ENCODE results near the gene NCBP2L. TPM values are rescaled to one million over a fixed set of nuclear protein-coding genes. Genes with fewer than 3 reads are reported as not detected.
A peak's percentile ranks its signal among the peaks of the same experiment; 100 is the strongest.

NCBP2L gene
- total and polyA plus RNA-seq, 3 donors from 2014 or later, result 4.5 TPM; not detected in 2

DNA sequence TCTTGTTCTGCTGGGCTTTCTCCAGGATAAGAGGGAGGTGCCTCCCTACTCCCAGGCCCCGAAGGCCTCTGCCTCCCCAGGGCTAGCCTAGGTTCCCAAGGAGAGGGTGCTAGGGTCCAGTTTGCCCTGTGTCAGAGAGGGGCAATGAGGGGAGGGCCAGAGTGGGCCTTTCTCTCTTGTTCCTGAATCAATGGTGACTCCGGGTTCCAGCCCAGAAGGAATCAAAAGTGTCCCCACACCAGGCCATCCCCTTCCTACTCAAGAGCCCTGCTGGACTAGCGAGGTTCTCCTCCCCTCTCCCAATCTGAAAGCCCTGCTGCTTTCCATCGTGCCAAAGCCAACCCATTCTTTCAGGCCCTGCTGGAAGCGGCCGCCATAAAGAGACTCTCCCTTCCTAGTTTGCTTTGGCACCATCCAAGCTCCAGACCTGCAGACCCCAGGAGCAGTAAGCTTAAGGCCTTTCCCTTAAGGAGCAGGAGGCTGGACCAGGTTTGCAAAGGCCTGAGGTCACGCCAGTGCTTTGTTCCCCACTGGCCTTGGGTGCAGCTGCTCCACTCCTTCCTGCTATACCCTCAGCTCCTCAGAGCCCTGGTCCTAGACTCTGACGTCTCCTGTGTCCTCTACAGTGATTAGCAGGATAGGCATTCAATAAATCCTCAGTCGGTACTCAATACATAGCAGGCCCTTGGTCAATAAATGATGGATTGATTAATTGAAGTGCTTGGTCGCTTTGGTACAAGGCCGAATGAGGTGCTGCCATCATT lies 12.5 kb upstream of the NCBP2L start:
- DNase-seq, result no peak
- WGBS, 2 donors, result 91 to 95% methylated on average over 7 to 11 of the region's 11 CpGs
- TF ChIP-seq POLR2A (IDR thresholded peaks at IDR 0.05), result no peak
- TF ChIP-seq, protein P1, sequence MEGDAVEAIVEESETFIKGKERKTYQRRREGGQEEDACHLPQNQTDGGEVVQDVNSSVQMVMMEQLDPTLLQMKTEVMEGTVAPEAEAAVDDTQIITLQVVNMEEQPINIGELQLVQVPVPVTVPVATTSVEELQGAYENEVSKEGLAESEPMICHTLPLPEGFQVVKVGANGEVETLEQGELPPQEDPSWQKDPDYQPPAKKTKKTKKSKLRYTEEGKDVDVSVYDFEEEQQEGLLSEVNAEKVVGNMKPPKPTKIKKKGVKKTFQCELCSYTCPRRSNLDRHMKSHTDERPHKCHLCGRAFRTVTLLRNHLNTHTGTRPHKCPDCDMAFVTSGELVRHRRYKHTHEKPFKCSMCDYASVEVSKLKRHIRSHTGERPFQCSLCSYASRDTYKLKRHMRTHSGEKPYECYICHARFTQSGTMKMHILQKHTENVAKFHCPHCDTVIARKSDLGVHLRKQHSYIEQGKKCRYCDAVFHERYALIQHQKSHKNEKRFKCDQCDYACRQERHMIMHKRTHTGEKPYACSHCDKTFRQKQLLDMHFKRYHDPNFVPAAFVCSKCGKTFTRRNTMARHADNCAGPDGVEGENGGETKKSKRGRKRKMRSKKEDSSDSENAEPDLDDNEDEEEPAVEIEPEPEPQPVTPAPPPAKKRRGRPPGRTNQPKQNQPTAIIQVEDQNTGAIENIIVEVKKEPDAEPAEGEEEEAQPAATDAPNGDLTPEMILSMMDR (IDR thresholded peaks at IDR 0.05), result no peak
- H3K27ac ChIP-seq, result no peak overlapping the region
- no peaks in the 10 kb centered on the region for H3K36me3 ChIP-seq (ENCODE audit: low read depth, missing control alignments)
- no peaks in the 10 kb centered on the region for H3K27me3 ChIP-seq
- no peaks in the 10 kb centered on the region for H3K9me3 ChIP-seq
- intact Hi-C loops (cut with DNase I; ENCODE audit: low total_unique reads), result no loop called here
- H3K4me3 ChIP-seq, result no peak overlapping the region
- no peaks in the 10 kb centered on the region for H3K4me1 ChIP-seq

DNA sequence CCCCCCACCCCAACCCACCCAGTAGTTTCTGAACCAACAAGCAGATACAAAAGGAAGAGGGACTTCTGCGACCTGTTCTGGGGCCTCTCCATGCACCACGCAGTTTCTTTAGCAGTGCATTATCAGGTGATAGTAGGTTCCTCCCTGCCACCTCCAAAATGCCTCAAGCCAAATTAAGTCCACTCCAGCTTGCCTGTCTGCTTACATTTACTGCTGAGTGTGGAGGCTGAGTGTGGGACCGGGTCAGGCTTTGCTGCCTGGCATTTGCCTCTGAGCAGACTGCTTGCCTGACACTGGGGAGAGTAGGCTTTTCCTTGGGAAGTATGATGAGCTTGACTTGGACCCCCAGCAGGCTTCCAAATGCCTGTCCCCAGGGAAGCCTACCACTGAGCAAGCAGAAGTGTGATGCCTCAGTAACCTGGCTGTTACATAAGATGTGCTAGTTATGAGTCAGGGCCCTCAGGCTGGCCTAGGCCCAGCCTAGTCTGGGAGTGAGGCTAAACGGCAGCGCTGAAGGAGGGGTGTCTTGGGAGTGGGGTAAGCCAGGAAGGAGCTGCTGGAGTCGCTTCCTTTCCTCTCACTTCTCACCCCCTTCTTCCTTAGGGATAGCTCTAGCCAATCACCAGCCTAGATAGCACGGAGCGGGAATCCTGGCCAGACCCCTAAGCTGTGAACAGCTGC lies 10.9 kb upstream of the NCBP2L start:
- 67 to 84% methylated on average over 1 to 8 of the region's 8 CpGs for WGBS, 2 donors
- DNase-seq, result peak; percentile 29
- intact Hi-C loops (cut with DNase I; ENCODE audit: low total_unique reads), result no loop called here

DNA sequence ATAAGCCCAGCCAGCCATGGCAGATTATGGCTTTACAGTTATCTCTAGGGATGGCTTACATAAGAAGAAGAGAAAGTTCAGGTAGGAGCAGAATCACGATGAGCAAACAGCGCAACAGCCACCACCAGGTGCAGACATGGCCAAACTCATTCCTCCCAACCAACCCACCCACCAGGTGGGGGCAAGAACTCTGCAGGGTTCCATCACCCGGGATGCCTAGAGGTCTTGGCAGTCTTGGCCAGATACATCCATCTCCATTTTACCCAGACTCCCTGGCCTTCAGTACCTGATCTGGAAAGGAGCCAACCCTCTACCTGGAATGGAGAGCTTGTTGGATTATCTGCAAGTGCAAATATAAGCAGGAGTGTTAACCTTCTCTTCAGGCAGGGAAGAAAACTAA lies 9.5 kb upstream of the NCBP2L start:
- intact Hi-C loops (cut with DNase I; ENCODE audit: low total_unique reads), result no loop called here
- H3K4me1 ChIP-seq, result no peaks in the 10 kb centered on the region
- H3K27me3 ChIP-seq, result no peaks in the 10 kb centered on the region
- no peaks in the 10 kb centered on the region for H3K9me3 ChIP-seq
- H3K27ac ChIP-seq, result no peak overlapping the region
- no peaks in the 10 kb centered on the region for H3K36me3 ChIP-seq (ENCODE audit: low read depth, missing control alignments)
- WGBS, 2 donors, result 91% methylated on average over 3 of the region's 3 CpGs; no CpG with 5 or more reads in 1 of the 2 donors
- no peak for DNase-seq
- no peak overlapping the region for H3K4me3 ChIP-seq
- TF ChIP-seq, protein P1 (IDR thresholded peaks at IDR 0.05), result no peak
- TF ChIP-seq POLR2A (IDR thresholded peaks at IDR 0.05), result no peak

More for the DNA sequence above, 10.9 kb upstream of the NCBP2L start:
- TF ChIP-seq, protein P1 (IDR thresholded peaks at IDR 0.05), result no peak
- no peak for TF ChIP-seq POLR2A (IDR thresholded peaks at IDR 0.05)
- Histone ChIP-seq H3K9me3 (no peaks in the 10 kb centered on the region), H3K36me3 (ENCODE audit: low read depth, missing control alignments) (no peaks in the 10 kb centered on the region), H3K27me3 (no peaks in the 10 kb centered on the region), H3K27ac (no peak overlapping the region), H3K4me1 (no peaks in the 10 kb centered on the region), H3K4me3 (no peak overlapping the region)

DNA sequence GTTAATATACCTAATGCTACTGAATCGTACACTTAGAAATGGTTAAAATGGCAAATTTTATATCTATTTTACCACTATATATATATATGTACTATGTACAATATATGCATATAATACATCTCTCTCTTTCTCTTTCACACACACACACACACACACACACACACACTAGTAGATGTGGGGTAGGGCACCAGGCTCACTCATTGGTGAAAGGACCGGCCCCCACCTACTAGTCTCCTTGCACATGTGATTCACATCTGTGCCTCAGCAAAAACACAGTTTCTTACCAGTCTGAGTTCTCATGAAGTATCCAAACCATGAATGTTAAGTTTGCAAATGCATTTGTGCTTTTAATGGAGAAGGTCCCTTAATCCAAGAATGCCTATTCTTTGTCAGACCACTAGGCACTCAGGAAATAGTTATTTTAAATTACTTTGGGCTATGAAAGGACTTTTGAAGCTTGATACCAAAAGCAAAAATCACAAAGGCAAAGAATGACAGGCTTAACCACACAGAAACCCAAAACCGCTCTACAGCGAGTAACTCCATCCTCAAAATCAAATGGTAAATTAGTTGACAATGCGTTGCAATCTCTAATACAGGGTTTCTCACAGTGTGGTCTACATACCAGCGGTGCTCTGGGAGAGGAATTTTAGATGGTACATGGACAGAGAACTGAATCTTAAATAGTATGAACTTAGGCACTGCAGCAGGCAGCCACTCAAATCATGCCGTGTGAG lies 7.8 kb upstream of the NCBP2L start:
- H3K4me3 ChIP-seq, result no peak overlapping the region
- H3K27ac ChIP-seq, result no peak overlapping the region
- TF ChIP-seq POLR2A (IDR thresholded peaks at IDR 0.05), result no peak
- TF ChIP-seq, protein P1 (IDR thresholded peaks at IDR 0.05), result no peak
- H3K36me3 ChIP-seq (ENCODE audit: low read depth, missing control alignments), result no peaks in the 10 kb centered on the region
- H3K4me1 ChIP-seq, result no peaks in the 10 kb centered on the region
- intact Hi-C loops (cut with DNase I; ENCODE audit: low total_unique reads), result loop anchor here (10.0 kb wide), 2 partner anchors 55 to 95 kb away; no protein-coding TSS in a partner anchor
- 94 to 97% methylated on average over 7 of the region's 7 CpGs for WGBS, 2 donors
- no peaks in the 10 kb centered on the region for H3K9me3 ChIP-seq
- no peaks in the 10 kb centered on the region for H3K27me3 ChIP-seq
- DNase-seq, result no peak

All from testis (tissue), 3 donors.